Activated naive CD4-positive, alpha-beta T cell treated with anti-CD3 and anti-CD28 coated beads, Interleukin-2, amount 50 U/mL, for 16 hours (primary cell): ENCODE data around the gene AHRR.
A peak's percentile ranks its signal among the peaks of the same experiment; 100 is the strongest.
"Not testable (repeated sequence)": the region's sequence is repeated elsewhere in the genome, so short reads cannot be mapped to it uniquely, and the experiment has no call there.

Experiments
- DNase-seq: peaks from one replicate; pipeline ENCODE4 v3.0.0-alpha.2; 2020

AHRR gene

GRCh38 chr5:306011-306805, 15.3 kb upstream of the AHRR start:
- DNase-seq: no peak

- no peak for DNase-seq
Measured at GRCh38 chr5:307306-307705, 14.2 kb upstream of the AHRR start.

DNA sequence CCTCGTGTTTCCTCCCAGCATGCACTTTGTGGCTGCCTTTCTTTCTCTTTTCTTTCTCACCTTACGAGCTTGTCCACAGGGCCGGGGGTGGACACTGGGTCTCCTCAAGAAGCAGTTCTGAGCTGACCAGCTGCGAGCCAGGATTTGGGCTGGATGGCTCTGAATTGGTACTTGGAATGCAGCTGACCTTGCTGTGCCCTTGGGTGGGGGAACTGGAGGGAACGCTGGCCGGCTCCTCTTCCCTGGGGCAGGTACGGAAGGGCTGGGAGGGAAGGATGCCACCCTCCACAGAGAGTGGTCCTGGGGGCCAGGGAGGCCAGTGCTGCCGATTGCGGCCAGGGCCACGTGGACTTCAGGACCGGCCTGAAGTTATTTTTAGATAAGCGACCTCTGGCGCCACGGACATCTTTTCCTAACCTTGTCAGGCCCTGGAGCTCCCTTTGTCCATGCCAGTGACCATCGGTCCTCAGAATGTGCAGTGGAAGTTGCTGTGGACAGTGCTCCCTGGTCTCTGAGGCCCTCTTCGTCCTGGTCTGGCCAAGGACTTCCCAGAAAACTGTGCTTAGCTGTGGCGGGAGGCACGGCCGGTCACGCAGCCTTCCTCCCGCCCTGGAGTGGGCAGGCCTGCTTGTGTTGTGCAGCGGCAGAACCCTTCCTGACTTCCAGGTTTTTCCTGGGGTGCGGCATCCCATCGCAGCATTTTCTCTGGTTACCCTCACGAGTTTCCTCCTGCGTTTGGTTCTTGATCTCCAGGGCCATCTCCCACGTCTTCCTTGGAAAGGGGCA, 13.5 kb upstream of the AHRR start:
- DNase-seq: no peak

DNA sequence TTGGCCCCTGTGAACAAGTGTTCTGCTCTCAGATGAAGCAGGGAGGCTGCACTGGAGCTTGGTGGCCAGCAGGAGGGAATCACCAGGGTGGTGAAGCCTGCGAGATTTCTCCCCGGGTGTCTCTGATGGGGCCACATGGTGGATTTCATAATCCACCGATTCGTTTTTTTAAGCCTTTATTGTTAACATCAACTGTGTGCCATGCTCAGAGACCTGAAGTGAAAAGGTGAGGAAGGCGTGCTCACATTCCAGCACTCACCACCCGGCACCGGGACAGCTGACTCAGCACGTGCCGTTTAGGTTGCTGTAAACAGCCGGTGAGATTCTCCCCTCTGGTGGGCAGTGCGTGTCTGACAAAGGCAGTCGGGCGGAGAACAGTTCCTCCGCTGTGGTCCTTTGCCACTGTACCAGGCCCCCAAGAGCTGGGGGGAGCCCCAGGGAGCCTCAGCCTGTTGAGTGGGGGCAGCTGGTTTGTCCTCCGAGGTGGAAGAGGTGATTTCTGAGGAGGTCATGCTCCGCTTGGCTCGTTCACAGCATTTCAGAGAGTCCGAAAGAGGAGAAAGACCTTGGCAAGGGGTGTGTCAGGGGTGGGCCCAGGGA, 12.7 kb upstream of the AHRR start:
- no peak for DNase-seq

GRCh38 chr5:309831-310230, 11.7 kb upstream of the AHRR start:
- not testable (repeated sequence) for DNase-seq

GRCh38 chr5:310516-310915, 11.0 kb upstream of the AHRR start:
- no peak for DNase-seq

- no peak for DNase-seq
Measured at GRCh38 chr5:310941-311434, 10.5 kb upstream of the AHRR start.

DNA sequence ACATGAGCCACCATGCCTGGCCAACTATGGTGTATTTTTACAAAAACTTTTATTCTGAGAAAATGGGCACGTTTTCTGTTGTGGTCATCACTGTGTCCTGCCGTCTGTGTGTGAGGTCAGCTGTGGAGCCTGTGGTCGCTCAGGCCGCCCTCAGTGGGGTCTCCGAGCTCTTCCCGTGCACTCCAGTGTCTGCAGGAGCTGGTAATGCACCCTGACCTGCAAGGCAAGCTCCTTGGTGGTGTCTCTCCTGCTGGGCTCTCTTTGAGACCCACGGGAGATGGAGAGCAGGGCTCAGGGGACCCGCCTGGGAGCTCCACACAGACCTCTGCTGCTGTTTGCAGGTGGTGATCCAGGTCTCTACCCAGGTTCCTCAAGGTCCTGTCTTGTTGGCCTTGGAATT, 9.6 kb upstream of the AHRR start:
- DNase-seq: no peak

GRCh38 chr5:312845-313244, 8.7 kb upstream of the AHRR start:
- DNase-seq: no peak

DNA sequence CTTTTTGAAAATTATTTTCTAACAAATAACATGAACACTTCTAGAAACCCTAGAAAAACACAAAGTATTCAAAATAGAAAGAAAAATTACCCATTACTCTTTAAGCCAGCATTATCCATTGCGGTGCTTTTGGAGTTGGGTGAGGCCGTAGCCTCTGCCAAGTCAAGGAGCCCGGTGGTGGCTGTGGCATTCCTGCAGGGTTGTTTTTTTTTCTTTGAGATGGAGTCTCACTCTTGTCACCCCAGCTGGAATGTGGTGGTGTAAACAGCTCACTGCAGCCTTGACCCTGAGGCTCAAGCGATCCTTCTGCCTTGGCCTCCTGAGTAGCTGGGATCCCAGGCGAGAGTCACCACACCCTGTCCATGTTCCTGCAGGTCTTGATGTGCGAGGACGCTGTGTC, 8.2 kb upstream of the AHRR start:
- DNase-seq: no peak

GRCh38 chr5:313806-314376, 7.6 kb upstream of the AHRR start:
- no peak for DNase-seq

GRCh38 chr5:314676-315487, 6.6 kb upstream of the AHRR start:
- DNase-seq: no peak

GRCh38 chr5:315488-316209, 5.9 kb upstream of the AHRR start:
- no peak for DNase-seq

GRCh38 chr5:316210-317085, 5.1 kb upstream of the AHRR start:
- DNase-seq: no peak

DNA sequence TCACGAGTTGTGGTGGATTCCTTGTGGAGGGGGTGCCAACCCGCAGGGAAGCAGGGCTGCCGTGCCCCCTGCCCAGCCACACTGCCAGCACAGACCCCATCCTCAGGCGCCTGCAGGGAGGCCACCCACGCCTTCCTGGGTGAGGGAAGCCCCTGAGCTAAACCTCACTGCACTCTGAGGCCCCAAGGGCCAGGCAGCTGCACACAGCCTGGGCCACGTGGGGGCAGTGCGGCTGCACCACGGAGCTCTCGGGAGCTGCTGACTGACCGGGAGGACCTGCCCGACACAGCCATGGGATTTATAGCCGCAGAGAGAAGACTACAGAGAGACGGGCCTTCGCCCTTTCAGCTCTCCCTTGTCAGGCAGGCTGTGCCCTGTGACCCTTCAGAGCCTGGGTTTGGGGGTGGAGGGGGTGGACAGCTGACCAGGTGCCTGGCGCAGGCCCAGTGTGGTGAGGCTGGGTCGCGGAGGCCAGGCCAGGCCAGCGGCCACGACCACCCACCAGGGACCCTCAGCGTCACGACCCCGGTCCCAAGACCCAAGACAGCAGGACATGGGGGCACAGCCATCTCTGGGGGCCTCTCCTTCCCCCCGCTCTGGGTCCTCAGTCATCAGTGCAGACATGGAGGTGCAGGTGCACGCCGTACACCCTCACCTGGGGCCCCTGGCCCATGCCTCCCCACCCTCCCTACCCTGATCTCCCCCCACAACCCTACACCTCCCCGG, 4.3 kb upstream of the AHRR start:
- DNase-seq: peak; percentile 42

- DNase-seq: no peak
Measured at GRCh38 chr5:318341-318897, 3.1 kb upstream of the AHRR start.

DNA sequence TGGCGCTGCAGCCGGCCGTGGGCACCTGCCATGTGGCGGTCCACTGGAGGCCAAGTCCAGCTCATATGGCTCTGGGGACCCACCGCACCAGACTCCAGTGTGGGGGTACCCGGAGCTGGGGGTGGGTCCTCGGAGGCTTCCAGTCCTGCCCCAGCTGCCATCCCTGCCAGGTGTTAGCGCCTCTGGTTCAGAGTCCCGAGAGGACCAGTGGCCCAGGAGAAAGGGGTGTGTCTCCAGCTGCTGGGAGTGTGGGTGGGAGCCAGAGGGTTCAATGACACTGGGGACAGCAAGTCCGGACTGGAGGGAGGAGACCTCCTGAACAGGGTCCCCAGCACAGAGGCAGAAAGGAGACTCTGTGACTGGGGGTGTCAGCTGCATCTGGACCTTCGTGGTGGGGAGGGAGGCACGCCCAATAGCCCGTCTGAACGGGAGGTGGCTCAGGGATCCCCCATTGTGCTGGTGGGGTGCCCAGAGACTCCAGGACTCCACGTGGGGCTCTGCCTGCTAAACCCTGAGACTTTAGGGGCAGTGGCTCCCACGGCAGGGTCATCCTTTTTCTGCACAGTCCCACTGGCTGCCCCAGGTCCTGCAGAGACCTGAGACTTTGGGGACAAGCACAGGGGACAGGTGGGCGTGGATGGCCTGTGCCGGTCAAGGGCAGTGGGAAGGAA, 2.4 kb upstream of the AHRR start:
- DNase-seq: no peak

- DNase-seq: no peak
Measured at GRCh38 chr5:320524-321229, 837 bp upstream of the AHRR start.
